GM23248 (cell line): ENCODE results near the gene SLC5A10.

Source experiments
- EZH2 ChIP-seq: fragments of 200-600 bp; sonication (generic); IDR thresholded peaks from 2 replicates; pipeline ENCODE4 v1.6.1; 2018; ENCODE audit warnings: antibody characterized with exemption, mild to moderate bottlenecking; ENCODE audit not compliant: insufficient read depth, poor library complexity, severe bottlenecking
- EZH2phosphoT487 ChIP-seq: fragments of 200-600 bp; sonication (generic); IDR thresholded peaks from 2 replicates; pipeline ENCODE4 v1.6.1; 2018; ENCODE audit warnings: antibody characterized with exemption, moderate library complexity, mild to moderate bottlenecking, low read depth; ENCODE audit not compliant: insufficient read depth

- TF ChIP-seq EZH2 (no peak), EZH2phosphoT487 (no peak)
Observed at GRCh38 chr17:18948476-18949006, 3.4 kb upstream of the SLC5A10 start.
